Endothelial cell of umbilical vein (primary cell): Measurements from ENCODE around the gene SEC63.

ENCODE experiments used
- MAX ChIP-seq: IDR thresholded peaks from 2 replicates; pipeline ENCODE4 v1.6.1; 2011; ENCODE audit not compliant: insufficient read depth, insufficient read length
- TF ChIP-seq, protein P1 (sequence below), 2 donors: IDR thresholded peaks; 1 replicate in 1 of 2; 2 replicates in 1 of 2; pipeline ENCODE4 v1.5.1; 2011; ENCODE audit warnings: low read length in 2 of 2, mild to moderate bottlenecking in 2 of 2, moderate library complexity in 2 of 2, control low read depth in 1 of 2, inconsistent platforms in 1 of 2, low read depth in 1 of 2; ENCODE audit not compliant: insufficient read depth in 1 of 2; ENCODE audit errors: extremely low read depth in 1 of 2

- no peak for TF ChIP-seq MAX
- TF ChIP-seq, protein P1, sequence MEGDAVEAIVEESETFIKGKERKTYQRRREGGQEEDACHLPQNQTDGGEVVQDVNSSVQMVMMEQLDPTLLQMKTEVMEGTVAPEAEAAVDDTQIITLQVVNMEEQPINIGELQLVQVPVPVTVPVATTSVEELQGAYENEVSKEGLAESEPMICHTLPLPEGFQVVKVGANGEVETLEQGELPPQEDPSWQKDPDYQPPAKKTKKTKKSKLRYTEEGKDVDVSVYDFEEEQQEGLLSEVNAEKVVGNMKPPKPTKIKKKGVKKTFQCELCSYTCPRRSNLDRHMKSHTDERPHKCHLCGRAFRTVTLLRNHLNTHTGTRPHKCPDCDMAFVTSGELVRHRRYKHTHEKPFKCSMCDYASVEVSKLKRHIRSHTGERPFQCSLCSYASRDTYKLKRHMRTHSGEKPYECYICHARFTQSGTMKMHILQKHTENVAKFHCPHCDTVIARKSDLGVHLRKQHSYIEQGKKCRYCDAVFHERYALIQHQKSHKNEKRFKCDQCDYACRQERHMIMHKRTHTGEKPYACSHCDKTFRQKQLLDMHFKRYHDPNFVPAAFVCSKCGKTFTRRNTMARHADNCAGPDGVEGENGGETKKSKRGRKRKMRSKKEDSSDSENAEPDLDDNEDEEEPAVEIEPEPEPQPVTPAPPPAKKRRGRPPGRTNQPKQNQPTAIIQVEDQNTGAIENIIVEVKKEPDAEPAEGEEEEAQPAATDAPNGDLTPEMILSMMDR (IDR thresholded peaks at IDR 0.05; ENCODE audit: extremely low read depth in 1 of 2, insufficient read depth in 1 of 2, low read depth in 1 of 2, low read length in 2 of 2), result no peak
These were observed 139.7 kb downstream of the SEC63 start for GRCh38 chr6:107818272-107818671.
